Stimulated activated CD8-positive, alpha-beta memory T cell treated with anti-CD3 and anti-CD28 coated beads, Interleukin-15, amount 100 ng/mL, for 1 hour (primary cell): Measurements from ENCODE around the gene RCL1.

Experiments
- DNase-seq: peaks from one replicate; pipeline ENCODE4 v3.0.0-alpha.2; 2020; ENCODE audit warnings: low read depth

Gene RCL1

GRCh38 chr9:4811824-4812223 is 19.1 kb downstream of the RCL1 start:
- no peak for DNase-seq

DNA sequence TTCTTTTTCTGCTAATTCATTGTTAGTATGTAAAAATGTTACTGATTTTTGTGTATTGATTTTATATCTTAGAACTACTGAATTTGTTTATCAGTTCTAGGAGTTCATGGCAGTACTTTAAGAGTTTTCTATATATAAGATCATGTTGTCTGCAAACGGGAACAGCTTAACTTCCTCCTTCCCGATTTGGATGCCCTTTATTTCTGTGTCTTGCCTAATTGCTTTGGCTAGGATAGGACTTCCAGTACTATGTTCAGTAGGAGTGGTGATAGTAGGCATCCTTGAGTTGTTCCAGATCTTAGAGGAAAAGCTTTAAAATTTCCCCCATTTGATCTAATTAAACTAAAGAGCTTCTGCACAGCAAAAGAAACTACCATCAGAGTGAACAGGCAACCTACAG is 20.1 kb downstream of the RCL1 start:
- DNase-seq = no peak

GRCh38 chr9:4814913-4815312 is 22.2 kb downstream of the RCL1 start:
- DNase-seq = no peak

DNA sequence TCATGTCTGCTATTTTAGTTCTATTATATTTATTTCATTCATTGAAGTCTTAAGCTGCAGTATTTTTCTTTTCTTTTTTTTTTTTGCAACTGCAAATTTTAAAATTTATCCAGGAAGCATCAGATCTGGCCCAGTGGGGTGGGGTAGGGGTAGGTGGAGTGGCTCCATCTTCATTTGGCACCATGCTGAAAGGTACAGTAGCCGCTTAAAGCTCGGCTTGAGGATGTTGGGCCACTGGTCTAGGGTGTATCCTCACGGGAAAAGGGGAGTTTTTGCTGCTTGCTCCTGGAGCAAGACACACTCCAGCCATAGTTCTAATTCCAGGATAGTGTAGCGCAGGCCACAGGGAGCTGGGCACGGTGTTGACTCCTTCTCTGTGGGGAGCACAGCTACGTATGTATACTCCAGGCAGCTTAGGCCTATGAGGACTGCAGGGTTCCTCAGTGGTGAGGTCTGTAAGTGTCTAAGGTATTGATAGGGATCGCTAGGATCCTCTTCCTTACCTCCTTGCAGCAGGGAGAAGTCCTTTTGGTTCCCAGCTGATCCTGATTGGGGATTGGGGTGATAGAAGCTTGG is 22.7 kb downstream of the RCL1 start:
- DNase-seq = no peak

DNA sequence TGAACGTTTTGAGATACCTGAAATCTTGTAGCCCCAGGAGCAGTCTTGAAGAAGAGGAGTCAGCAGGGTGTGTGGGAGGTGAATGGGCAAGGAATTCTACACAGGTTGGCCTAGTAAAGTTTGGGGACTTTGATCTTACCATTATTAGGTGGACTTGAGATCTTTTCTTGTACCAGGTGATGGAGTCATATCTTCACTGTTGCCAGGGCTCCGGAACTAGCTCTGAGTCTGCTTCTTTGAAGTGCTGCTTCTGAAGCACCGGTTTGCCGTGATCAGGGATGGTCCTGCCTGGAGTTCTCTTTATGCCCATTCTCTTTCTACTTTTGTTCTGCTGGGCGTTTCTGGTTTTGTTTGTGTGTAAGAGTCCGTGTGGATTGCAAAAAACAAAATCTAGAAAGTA is 27.4 kb downstream of the RCL1 start:
- DNase-seq = no peak

DNA sequence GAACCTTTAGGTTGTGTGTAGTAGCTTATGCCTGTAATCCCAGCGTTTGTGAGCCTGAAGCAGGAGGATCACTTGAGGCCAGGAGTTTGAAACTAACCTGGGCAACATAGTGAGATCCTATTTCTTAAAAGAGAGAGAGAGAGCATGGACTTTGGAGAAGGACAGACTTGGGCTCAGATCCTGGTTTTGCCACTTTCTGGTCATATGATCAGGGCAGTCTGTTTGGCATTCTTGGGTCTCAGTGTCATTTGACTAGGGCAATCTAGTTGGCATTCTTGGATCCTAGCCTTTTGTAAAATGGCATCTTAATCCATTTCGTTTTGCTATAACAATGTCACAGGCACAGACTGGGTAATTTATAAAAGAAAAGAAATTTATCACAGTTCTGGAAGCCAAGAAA is 28.4 kb downstream of the RCL1 start:
- no peak for DNase-seq

DNA sequence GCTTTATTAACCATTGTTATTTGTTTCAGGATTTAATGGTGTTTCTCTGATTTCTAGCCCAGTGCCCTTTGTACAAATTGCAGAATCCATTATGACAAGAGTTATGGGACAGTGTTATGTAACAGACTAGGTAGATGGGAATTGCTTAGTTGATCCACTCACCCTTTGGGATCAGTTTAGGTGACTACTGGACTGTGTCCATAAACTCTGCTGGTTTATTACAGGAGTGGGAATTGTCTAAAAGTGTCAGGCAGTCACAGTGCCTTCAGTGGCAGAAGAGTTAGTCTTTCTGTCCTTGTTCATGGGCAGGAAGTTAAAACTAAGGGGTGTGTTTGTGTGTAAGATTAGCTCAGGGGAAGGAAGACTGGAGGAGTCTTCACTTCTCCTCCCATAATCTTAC is 29.3 kb downstream of the RCL1 start:
- DNase-seq = no peak

GRCh38 chr9:4826417-4827166 is 33.8 kb downstream of the RCL1 start:
- no peak for DNase-seq

GRCh38 chr9:4827224-4827623 is 34.5 kb downstream of the RCL1 start:
- no peak for DNase-seq

DNA sequence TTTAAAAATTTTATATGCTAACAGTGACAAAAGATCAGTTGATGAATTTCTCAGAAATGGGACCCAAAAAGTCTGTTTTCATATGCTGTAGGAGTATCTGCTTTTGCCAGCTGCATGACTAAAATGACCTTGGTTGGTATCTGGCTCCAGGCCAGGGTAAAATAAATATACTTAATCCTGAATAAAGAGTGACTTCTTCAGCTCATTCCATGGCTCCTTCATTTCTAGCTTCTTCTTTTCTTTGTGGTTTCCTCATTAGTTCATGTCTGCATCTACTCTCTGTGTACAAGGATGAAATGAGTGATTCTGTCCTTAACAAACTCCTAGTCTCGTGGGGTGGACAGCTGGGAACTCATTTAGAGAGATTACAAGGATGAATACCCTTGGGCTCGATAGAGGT is 36.0 kb downstream of the RCL1 start:
- DNase-seq = no peak

DNA sequence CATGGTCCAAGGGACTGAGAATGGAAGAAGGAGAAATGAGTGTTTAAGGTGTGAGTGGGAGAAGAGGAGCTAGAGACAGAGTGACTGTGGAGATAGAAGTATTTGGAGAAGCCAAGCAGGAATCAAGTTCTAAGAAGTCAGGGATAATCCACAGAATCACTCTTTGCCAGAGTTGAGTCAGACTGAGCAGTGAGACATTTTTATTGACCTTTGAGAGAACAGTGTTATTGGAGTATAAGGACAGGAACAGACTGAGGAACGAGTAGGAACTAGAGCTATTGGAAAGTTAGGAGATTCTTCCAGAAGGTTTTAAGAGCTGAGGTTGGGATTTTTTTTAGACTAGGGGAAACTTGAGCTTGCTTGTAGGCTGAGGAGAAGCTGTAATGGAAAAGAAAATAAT is 37.2 kb downstream of the RCL1 start:
- DNase-seq = no peak

DNA sequence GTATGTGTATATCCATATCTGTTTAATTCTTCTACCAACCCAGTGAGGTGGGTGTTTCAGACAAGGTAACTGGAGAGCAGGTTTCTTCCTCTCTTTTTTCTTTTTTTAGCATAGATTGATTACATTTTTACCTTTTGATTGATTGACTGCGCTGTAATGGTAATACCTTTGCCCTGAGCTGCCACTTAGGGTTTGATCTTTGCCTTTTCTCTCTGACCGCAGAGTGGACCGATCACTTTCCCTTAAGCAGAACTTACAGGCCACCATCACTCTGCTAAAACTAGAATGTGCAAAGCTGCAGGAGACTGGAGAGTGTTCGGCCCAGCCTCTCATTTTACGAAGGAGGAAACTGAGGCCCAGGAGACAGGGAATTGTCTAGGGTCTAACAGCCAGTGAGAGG is 38.0 kb downstream of the RCL1 start:
- no peak for DNase-seq

DNA sequence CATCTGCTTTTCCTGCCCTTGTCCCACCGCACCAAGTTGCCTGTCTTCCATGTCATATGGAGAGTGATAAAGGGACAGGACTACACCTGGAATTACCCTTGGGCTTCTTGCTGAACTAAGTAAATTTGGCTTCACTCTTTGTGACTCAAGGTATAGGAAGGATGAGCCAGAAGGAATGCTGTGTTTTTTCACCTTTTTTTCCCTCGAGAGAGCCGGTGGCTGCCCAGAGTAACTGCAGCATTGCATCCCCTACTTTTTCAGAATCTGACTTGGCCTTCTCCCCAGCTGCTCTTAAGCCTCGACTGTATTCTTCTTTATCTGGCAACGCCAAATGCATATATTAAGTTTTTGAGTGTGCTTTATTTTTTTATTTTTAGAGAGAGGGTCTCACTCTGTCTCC is 38.4 kb downstream of the RCL1 start:
- DNase-seq = no peak

DNA sequence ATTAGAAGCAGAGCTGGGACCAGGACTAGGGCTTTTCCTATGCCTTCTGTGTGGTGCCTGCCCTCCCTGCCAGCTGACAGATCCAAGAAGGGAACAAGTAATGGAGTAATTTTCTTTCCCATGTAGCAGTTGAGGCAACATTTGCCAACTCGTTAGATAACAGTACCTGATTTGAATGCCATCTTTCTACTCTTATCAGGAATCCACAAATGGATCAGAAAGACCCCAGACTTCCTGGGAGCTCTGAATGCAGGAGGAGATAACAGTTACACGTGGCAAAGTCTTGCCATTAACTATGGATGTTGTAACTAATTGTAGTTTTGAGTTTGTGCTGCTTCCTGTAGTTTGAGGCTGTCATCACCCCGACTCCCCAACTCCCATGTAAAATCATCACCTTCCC is 39.2 kb downstream of the RCL1 start:
- no peak for DNase-seq

DNA sequence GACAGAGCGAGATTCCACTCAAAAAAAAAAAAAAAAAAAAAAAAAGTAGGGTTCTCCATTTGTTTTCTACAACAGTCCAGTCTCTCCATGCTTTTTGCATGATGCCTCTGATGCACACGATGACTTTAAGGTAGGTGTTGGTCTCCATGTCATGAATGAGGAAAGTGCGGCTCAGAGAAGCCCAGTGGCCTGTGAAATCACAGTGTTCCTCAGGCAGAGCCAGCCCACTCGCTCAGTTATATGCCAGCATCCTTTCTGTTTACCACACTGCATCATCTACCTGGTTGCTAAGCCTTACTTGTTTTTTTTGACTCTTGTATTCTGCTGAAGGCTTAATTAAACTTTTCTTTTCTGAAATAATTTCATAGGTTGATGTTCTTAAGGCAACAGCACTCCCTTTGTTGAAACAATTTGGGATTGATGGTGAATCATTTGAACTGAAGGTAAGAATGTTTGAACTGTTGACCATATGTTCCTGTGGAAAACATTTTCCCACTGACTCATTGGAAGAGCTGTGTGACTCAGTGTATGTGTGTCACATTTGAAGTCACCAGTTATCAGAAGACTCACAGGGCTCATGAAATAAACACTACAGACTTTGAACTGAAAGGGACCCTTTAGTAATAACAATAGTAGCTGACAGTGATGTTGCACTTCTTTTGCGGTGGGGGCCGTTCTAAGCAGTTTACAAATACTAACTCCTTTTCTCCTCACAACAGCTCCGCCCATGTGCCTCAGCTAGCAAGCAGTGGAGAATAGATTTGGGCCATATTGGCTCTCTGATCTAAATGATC is 40.2 kb downstream of the RCL1 start:
- DNase-seq = no peak

DNA sequence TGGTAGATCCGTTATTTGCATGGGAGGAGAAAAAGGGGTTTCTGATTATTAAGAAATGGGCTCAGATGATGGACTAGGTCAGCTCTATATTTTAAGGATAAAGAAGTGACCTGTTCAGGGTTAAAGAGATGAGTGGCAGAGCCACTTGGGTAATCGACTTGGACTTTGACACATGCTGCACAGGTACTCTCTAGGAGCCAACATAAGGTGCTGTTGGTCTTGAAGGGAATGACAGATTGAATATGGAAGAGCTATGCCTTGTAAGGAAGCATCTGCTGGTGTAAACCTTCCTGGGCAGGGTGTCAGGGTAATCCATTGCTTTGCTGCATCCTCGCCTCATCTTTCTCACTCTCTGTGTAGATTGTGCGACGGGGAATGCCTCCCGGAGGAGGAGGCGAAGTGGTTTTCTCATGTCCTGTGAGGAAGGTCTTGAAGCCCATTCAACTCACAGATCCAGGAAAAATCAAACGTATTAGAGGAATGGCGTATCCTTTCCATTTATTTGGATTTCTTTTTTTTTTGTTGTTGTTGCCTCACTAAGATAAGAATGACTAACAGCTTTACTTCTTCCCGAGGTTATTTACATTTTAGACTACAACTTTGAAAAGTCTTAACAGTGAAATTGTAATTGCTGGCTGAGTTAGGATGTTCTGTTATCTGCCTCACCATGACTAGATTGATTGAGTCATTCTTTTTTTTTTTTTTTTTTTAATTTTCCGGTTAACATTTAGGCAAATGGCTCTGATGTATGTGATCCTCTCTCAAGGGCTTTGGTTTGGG is 41.2 kb downstream of the RCL1 start:
- DNase-seq = no peak

GRCh38 chr9:4836676-4837075 is 43.9 kb downstream of the RCL1 start:
- DNase-seq = no peak

DNA sequence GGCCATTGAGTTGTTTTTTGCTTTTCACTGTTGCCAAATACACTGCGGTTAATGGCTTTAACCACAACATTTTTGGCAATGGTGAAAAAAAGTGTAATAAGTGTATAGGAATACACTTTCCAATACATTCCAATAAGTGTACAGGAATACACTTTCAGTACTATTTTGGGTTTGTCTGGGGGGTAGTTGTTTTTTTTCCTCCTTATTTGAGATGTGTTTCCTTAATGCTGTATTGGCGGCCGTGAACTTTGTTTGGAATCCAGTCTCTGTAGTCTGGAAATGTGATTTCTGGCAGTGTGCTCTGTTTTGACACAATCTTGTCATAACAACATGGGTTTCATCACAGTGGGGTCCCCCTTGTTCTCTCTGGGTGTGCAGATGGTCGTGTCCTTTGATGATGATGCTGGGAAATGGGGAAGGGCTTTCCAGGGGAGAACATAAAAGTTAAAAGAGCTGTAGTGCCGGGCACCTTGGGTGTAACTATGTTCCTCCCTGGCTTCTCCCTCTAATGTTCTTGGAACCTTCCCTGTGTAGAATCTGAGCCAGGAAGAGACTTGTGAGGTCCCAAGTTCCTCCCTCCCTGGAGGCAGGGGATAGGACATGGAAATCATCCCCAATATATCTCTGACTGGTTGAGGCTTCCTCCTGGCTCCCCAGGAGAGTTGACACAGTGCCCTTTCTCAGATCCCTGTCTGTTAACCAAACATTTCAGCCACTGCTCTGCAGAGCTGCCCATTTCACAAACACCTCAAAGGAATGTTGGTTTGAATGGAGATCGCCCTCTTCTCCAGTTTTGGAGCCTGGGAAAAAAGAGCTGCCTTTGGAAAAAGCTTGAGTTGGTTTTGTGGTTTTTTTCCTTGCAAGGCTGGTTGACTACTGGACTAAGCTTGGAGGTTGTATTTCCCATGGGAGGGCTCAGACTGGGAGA is 44.8 kb downstream of the RCL1 start:
- no peak for DNase-seq

DNA sequence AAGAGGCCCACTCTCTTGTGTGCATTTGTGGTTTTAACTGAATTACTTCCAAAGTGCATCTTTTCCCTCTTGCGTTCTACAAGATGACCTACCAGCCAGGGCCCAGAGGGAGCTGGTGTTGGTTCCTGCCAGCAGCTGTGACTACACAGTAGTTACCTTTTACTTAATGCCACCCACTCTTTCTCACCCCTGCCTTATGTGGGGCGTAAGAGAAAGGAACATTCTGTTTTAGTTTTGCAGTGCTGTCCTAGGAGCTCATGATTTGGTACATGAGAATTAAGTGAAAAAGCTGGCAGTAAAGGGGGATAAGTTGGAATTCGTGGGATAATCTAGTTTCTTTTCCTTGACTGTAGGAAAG is 45.4 kb downstream of the RCL1 start:
- DNase-seq = no peak

DNA sequence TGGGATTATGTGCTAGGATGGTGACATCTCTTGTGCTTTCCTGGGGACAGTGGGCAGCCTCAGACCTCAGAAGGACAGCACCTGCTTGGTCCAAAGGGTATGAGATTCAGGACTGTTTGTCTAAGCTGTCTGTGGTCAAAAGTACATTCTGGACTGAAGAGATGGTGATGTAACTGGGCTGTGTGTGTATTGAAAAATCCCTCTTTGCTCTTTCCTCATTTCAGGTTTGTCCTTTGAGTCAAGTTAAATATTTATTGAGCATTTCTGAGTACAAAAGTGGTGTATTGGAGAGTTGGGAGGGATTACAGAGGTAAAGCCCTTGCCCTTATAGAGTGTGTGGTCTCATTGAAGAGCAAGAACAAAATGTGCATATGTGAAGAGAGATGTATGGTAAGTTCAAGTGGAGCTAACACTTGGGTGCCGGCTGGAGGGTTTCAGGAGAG is 46.7 kb downstream of the RCL1 start:
- no peak for DNase-seq

DNA sequence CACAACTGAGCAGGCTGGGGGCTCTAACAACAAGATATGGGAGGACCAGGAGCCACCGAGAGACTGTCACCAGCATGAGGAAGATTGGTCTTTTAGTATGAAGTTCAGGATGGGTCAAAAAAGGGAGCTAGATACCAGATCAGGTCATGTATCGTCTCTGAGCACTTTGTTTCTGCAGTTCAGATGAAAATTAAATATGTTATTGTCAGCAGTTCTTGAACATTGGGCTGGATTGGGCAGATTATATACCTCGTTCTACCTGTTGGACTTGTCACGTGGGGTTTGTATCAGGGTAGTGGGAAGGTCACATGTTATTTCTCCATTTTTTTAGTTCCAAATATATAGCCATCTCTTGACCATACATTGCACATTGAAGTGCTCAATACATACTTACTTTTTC is 47.3 kb downstream of the RCL1 start:
- no peak for DNase-seq

- no peak for DNase-seq
Observed at GRCh38 chr9:4842213-4842612, 49.5 kb downstream of the RCL1 start.
